ENCODE measurements around the gene PSMC3. TPM values are rescaled to one million over a fixed set of nuclear protein-coding genes. Genes with fewer than 3 reads are reported as not detected.

The PSMC3 gene
- total and polyA plus RNA-seq, 5 donors from 2014 or later: 58.9 to 153 (median 109) TPM

DNA sequence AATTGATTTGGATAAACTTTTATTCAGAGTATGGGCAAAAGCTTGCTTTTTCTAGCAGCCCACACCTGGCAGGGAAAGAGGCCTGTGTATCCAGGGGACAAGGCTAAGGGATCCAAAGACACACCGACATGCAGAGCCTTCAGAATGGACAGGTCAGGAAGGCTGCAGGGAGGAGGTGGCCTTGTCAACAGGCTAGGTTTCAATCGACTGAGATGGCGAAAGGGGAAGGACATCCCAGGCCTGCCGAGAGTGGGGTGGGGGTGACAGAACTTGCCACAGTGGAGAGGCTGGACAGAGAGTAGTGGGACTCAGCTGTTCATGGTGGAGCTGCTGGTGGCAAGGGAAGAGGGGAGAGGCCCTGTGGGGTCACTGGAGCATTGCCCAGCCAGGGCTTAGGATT lies 23.1 kb downstream of the PSMC3 start:
- Mint-ChIP-seq H3K27ac (peak overlapping the region in 2 of 3 donors; percentile 53 to 93), H3K27me3 (no peaks in the 10 kb centered on the region), H3K4me1 (peaks cover 0 to 41% (median 17%) of the 10 kb centered on the region in 4 donors), H3K9me3 (no peaks in the 10 kb centered on the region), H3K36me3 (no peaks in the 10 kb centered on the region), H3K4me3 (peak overlapping the region in 2 of 4 donors; percentile 60 to 76)
- H3K27me3 ChIP-seq (ENCODE audit: control insufficient read depth, insufficient read depth, low read length): no peaks in the 10 kb centered on the region
- no peak for DNase-seq
- H3K27ac ChIP-seq (ENCODE audit: insufficient read depth, low read length, poor library complexity, severe bottlenecking): no peak overlapping the region
- no peaks in the 10 kb centered on the region for H3K9me3 ChIP-seq (ENCODE audit: control insufficient read depth in 2 of 2, low read length in 2 of 2)
- no peak for ATAC-seq (ENCODE audit: low read depth in 2 of 2)
- H3K36me3 ChIP-seq (ENCODE audit: control insufficient read depth, insufficient read depth, low read length): no peaks in the 10 kb centered on the region
- peaks cover 27% of the 10 kb centered on the region for H3K4me1 ChIP-seq (ENCODE audit: control insufficient read depth, insufficient read depth, low read length, poor library complexity, severe bottlenecking)
- H3K4me3 ChIP-seq (ENCODE audit: low read depth, low read length): no peak overlapping the region

DNA sequence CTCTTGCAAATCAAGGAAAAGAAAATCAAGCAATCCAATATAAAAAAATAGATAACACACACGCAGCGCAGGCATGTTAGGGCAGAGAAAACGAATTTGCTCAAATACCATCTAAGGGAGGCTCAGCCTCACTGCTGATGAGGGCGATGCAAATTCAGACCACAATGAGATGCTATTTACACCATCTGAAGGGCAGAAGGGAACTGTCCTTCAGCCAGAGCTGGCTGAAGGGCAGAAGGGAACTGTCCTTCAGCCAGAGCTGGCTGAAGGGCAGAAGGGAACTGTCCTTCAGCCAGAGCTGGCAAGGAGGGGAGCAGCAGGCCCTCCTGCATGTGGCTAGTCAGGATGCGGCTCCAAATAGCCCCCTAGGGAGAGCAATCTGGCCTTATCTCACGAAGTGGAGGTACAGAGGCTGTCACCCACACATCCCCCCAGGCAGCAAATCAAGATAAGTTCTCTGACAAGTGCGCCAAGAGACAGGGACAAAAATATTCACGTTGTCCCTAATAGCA lies 25.4 kb downstream of the PSMC3 start:
- Mint-ChIP-seq H3K4me3 (peak overlapping the region; percentile 75 to 91 (median 84)), H3K36me3 (no peaks in the 10 kb centered on the region), H3K4me1 (peaks cover 0 to 43% (median 18%) of the 10 kb centered on the region in 4 donors), H3K9me3 (no peaks in the 10 kb centered on the region), H3K27ac (peak overlapping the region; percentile 88 to 94 (median 93)), H3K27me3 (no peaks in the 10 kb centered on the region)
- H3K9me3 ChIP-seq (ENCODE audit: control insufficient read depth in 2 of 2, low read length in 2 of 2): no peaks in the 10 kb centered on the region
- H3K27ac ChIP-seq (ENCODE audit: insufficient read depth, low read length, poor library complexity, severe bottlenecking): peak overlapping the region; percentile 66
- no peak for DNase-seq
- no peaks in the 10 kb centered on the region for H3K27me3 ChIP-seq (ENCODE audit: control insufficient read depth, insufficient read depth, low read length)
- H3K4me3 ChIP-seq (ENCODE audit: low read depth, low read length): peak overlapping the region; percentile 54
- no peaks in the 10 kb centered on the region for H3K36me3 ChIP-seq (ENCODE audit: control insufficient read depth, insufficient read depth, low read length)
- H3K4me1 ChIP-seq (ENCODE audit: control insufficient read depth, insufficient read depth, low read length, poor library complexity, severe bottlenecking): peaks cover 23% of the 10 kb centered on the region
- ATAC-seq (ENCODE audit: low read depth in 2 of 2): no peak

DNA sequence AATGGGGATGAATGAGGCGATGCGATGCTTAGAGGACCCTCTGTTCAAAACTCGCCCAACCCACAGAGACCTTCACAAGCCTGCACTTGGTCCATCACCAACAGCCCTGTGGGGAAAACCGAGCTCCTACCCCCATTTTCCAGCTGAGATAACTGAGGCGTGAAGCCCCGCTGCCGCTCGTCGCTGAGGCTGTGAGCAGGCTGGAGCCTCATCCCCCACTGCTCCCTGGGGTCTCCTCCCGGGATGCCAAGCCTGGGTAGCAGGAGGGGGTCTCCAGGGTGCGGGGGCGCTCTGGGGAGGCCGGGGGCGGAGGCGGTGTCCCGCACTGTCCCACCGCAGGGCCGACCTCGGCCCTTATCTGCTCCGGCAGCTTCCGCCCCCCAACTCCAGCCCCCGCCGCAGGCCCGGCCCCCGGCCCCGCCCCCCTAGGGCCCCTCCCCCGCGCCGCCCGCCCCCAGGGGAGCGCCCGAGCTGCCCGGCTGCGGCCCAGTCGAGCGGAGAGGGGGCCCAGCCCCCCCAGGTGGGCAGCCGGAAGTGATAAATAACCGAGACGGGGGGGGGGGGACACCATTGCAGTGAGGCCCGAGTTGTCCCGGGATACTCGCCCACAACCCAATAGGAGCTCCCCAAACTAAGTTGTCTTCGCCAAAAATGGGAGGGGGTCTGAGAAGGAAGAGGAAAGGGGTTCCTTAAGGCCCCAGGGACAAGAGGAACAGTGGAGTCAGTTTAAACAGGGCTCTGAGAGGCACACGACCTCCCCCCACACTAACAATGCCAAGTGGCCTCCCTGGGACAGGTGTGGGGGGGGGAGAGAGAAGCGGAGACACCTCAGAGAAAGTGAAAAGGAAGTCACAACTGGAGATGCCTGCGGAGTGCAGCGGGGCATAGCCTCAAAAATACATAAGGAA lies 26.1 kb downstream of the PSMC3 start:
- peak; percentile 33 to 53 (median 50) for DNase-seq
- peaks cover 0 to 50% (median 21%) of the 10 kb centered on the region in 4 donors for H3K4me1 Mint-ChIP-seq
- no peaks in the 10 kb centered on the region for H3K9me3 ChIP-seq (ENCODE audit: control insufficient read depth in 2 of 2, low read length in 2 of 2)
- H3K36me3 ChIP-seq (ENCODE audit: control insufficient read depth, insufficient read depth, low read length): no peaks in the 10 kb centered on the region
- ATAC-seq (ENCODE audit: low read depth in 2 of 2): peak; percentile 69 to 77
- H3K27me3 ChIP-seq (ENCODE audit: control insufficient read depth, insufficient read depth, low read length): no peaks in the 10 kb centered on the region
- no peaks in the 10 kb centered on the region for H3K36me3 Mint-ChIP-seq
- no peaks in the 10 kb centered on the region for H3K27me3 Mint-ChIP-seq
- no peaks in the 10 kb centered on the region for H3K9me3 Mint-ChIP-seq
- H3K27ac ChIP-seq (ENCODE audit: insufficient read depth, low read length, poor library complexity, severe bottlenecking): peak overlapping the region; percentile 66
- peak overlapping the region; percentile 66 for H3K4me3 ChIP-seq (ENCODE audit: low read depth, low read length)
- H3K27ac Mint-ChIP-seq: peak overlapping the region; percentile 88 to 94 (median 93)
- H3K4me1 ChIP-seq (ENCODE audit: control insufficient read depth, insufficient read depth, low read length, poor library complexity, severe bottlenecking): peaks cover 30% of the 10 kb centered on the region
- H3K4me3 Mint-ChIP-seq: peak overlapping the region; percentile 76 to 91 (median 86)

DNA sequence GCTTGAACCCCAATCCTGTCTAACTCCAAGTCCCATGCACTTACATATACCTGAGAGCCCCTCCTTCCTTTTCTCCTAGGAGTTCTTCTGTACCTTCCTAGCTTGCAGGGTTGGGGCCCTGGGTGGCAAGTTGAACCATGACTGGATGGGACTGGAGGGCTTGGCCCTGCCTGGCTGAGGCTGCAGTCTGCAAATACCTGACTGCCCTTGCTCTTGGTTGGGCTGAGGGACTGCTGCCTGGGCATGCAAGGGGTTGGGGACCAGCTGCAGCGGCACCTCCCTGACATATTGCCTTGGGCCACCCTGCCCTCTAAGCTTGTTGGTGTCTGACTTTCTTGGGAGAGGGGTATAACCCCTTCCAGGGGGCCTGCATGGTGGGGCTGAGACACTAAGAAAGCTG lies 27.7 kb downstream of the PSMC3 start:
- Histone ChIP-seq H3K27ac (ENCODE audit: insufficient read depth, low read length, poor library complexity, severe bottlenecking) (no peak overlapping the region), H3K4me1 (ENCODE audit: control insufficient read depth, insufficient read depth, low read length, poor library complexity, severe bottlenecking) (peaks cover 46% of the 10 kb centered on the region), H3K27me3 (ENCODE audit: control insufficient read depth, insufficient read depth, low read length) (no peaks in the 10 kb centered on the region), H3K4me3 (ENCODE audit: low read depth, low read length) (no peak overlapping the region), H3K36me3 (ENCODE audit: control insufficient read depth, insufficient read depth, low read length) (no peaks in the 10 kb centered on the region), H3K9me3 (ENCODE audit: control insufficient read depth in 2 of 2, low read length in 2 of 2) (no peaks in the 10 kb centered on the region)
- Mint-ChIP-seq H3K27ac (peak overlapping the region; percentile 67 to 84 (median 82)), H3K36me3 (no peaks in the 10 kb centered on the region), H3K27me3 (no peaks in the 10 kb centered on the region), H3K4me1 (peaks cover 0 to 64% (median 23%) of the 10 kb centered on the region in 4 donors), H3K9me3 (no peaks in the 10 kb centered on the region), H3K4me3 (peak overlapping the region; percentile 32 to 84 (median 62))
- DNase-seq (no peak), ATAC-seq (ENCODE audit: low read depth in 2 of 2) (no peak)

DNA sequence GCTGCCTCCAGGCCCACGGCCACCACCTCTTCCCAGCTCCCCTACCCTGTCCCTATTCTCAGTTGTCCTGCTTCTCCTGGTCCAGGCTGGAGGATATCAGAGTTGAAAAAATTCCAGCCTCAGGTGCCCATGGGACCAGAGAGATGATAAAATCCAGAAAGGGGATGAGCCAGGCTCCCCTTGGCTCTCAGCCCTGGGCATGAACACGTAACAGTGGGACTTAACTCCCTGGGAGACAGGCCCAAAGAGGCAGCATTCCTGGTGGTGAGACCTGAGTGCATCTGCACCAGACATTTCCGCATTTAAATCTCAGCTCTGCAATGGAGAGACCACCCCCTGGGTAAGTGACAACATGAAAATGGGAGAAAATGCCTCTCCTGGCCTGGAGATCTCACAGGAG lies 28.2 kb downstream of the PSMC3 start:
- H3K27ac Mint-ChIP-seq: peak overlapping the region in 2 of 3 donors; percentile 67 to 84
- no peak overlapping the region for H3K27ac ChIP-seq (ENCODE audit: insufficient read depth, low read length, poor library complexity, severe bottlenecking)
- H3K4me1 Mint-ChIP-seq: peaks cover 0 to 67% (median 23%) of the 10 kb centered on the region in 4 donors

DNA sequence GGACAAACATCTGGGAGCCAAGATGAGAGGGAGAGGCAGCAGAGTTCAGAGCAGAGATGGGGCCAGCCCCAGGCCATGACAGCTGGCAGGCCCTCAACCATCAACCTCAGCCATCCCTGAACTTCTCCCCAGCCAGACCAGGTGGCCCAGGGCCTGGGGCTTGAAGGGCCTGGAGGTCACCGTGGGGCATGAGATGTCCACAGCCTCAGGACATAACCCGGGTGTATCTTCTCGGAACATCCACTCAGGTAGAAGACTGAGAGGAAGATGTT lies 30.3 kb downstream of the PSMC3 start:
- H3K27ac Mint-ChIP-seq: peak overlapping the region; percentile 87 to 97 (median 92)
- ATAC-seq (ENCODE audit: low read depth in 2 of 2) (no peak), DNase-seq (no peak)
- H3K27ac ChIP-seq (ENCODE audit: insufficient read depth, low read length, poor library complexity, severe bottlenecking): peak overlapping the region; percentile 84
- H3K4me1 Mint-ChIP-seq: peaks cover 0 to 77% (median 22%) of the 10 kb centered on the region in 4 donors
- H3K4me3 ChIP-seq (ENCODE audit: low read depth, low read length): no peak overlapping the region
- no peaks in the 10 kb centered on the region for H3K9me3 Mint-ChIP-seq
- no peaks in the 10 kb centered on the region for H3K36me3 Mint-ChIP-seq
- H3K27me3 ChIP-seq (ENCODE audit: control insufficient read depth, insufficient read depth, low read length): no peaks in the 10 kb centered on the region
- peaks cover 49% of the 10 kb centered on the region for H3K4me1 ChIP-seq (ENCODE audit: control insufficient read depth, insufficient read depth, low read length, poor library complexity, severe bottlenecking)
- no peaks in the 10 kb centered on the region for H3K9me3 ChIP-seq (ENCODE audit: control insufficient read depth in 2 of 2, low read length in 2 of 2)
- no peaks in the 10 kb centered on the region for H3K36me3 ChIP-seq (ENCODE audit: control insufficient read depth, insufficient read depth, low read length)
- no peaks in the 10 kb centered on the region for H3K27me3 Mint-ChIP-seq
- H3K4me3 Mint-ChIP-seq: peak overlapping the region in 2 of 4 donors; percentile 61 to 76

More for the DNA sequence above, 28.2 kb downstream of the PSMC3 start:
- H3K4me1 ChIP-seq (ENCODE audit: control insufficient read depth, insufficient read depth, low read length, poor library complexity, severe bottlenecking): peaks cover 51% of the 10 kb centered on the region
- no peaks in the 10 kb centered on the region for H3K9me3 ChIP-seq (ENCODE audit: control insufficient read depth in 2 of 2, low read length in 2 of 2)
- H3K36me3 ChIP-seq (ENCODE audit: control insufficient read depth, insufficient read depth, low read length): no peaks in the 10 kb centered on the region
- peak overlapping the region in 3 of 4 donors; percentile 14 to 84 (median 76) for H3K4me3 Mint-ChIP-seq
- H3K9me3 Mint-ChIP-seq: no peaks in the 10 kb centered on the region
- no peaks in the 10 kb centered on the region for H3K36me3 Mint-ChIP-seq
- no peaks in the 10 kb centered on the region for H3K27me3 ChIP-seq (ENCODE audit: control insufficient read depth, insufficient read depth, low read length)
- DNase-seq: no peak
- no peaks in the 10 kb centered on the region for H3K27me3 Mint-ChIP-seq
- H3K4me3 ChIP-seq (ENCODE audit: low read depth, low read length): no peak overlapping the region
- ATAC-seq (ENCODE audit: low read depth in 2 of 2): no peak

DNA sequence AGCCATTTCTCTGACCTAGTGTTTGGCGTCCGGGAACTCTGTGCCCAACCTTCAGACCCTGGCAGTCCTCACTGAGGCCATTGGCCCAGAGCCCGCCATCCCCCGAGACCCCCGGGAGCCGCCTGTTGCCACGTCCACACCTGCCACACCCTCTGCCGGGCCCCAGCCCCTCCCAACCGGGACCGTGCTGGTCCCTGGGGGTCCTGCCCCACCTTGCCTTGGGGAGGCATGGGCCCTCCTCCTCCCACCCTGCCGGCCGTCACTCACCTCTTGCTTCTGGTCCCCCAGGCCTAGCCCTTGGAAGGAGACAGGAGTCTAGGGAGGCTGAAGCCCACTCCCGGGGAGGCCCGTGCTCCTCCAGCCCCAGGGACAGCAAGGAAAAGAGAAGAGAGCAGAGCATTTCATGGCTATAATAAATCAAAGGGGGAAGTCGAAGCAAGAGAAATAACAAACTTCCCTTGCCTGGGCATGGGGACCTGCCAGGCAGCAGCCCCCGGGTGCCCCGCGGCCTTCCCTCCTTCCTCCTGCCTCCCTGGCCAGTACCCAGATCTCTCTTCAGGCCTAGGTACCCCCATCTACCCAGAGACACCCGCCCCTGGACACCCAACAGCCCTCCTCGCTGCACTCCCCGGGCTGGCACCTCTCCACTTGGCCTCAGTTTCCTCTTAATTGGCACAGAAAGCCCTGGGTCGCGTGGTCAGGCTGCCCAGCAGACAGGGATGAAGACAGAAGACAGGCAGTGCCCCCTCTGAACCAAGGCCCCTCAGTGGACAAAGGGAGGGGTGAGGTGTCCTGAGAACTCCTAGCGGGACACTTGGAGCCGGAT lies 30.8 kb downstream of the PSMC3 start:
- ATAC-seq (ENCODE audit: low read depth in 2 of 2) (no peak), DNase-seq (no peak)
- no peaks in the 10 kb centered on the region for H3K9me3 ChIP-seq (ENCODE audit: control insufficient read depth in 2 of 2, low read length in 2 of 2)
- peaks cover 43% of the 10 kb centered on the region for H3K4me1 ChIP-seq (ENCODE audit: control insufficient read depth, insufficient read depth, low read length, poor library complexity, severe bottlenecking)
- H3K27ac ChIP-seq (ENCODE audit: insufficient read depth, low read length, poor library complexity, severe bottlenecking): peak overlapping the region; percentile 84
- H3K4me3 ChIP-seq (ENCODE audit: low read depth, low read length): no peak overlapping the region
- no peaks in the 10 kb centered on the region for H3K36me3 ChIP-seq (ENCODE audit: control insufficient read depth, insufficient read depth, low read length)
- peak overlapping the region in 3 of 4 donors; percentile 61 to 76 (median 66) for H3K4me3 Mint-ChIP-seq
- no peaks in the 10 kb centered on the region for H3K36me3 Mint-ChIP-seq
- H3K4me1 Mint-ChIP-seq: peaks cover 0 to 77% (median 18%) of the 10 kb centered on the region in 4 donors
- H3K27me3 Mint-ChIP-seq: no peaks in the 10 kb centered on the region
- no peaks in the 10 kb centered on the region for H3K27me3 ChIP-seq (ENCODE audit: control insufficient read depth, insufficient read depth, low read length)
- no peaks in the 10 kb centered on the region for H3K9me3 Mint-ChIP-seq
- peak overlapping the region; percentile 87 to 97 (median 92) for H3K27ac Mint-ChIP-seq
